GM13977 (cell line): ENCODE measurements around the gene SPARC.

ENCODE experiments used
- DNase-seq: peaks from one replicate; pipeline ENCODE4 v3.0.0; 2012; ENCODE audit warnings: low spot score
- in situ Hi-C: fragments of 300-500 bp; cut with MboI; formaldehyde crosslinking; loops from one replicate; pipeline ENCODE4 v1.12.0; 2022; ENCODE audit warnings: low sequenced_read_pairs, low pct_unique_long_range_greater_than_20kb, mixed read lengths, inconsistent platforms; ENCODE audit not compliant: unreplicated experiment
- TF ChIP-seq, protein P1 (sequence below): IDR thresholded peaks from 2 replicates; pipeline ENCODE4 v1.5.1; 2012; ENCODE audit warnings: mild to moderate bottlenecking, control low read depth; ENCODE audit not compliant: insufficient read depth; ENCODE audit errors: extremely low read depth, missing control alignments

Gene SPARC

DNA sequence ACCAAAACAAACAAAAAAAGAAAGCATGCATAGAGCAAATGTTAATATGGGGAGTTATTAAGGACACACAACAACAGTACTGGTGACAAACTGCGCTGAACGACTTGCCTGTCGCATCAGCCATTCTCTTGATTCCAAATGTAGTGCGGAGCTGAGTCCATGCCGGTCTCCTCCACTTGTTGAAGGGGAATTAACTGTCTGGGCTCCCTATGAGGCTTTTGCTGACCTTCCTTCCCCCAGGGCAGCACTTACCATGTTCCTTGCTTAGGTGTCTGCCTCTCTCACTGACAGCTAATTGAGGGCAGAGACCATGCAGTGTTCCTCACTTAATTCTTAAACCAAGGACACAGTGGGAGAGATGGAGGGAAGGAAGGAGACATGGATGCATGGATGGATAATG lies 54.8 kb downstream of the SPARC start:
- TF ChIP-seq, protein P1, sequence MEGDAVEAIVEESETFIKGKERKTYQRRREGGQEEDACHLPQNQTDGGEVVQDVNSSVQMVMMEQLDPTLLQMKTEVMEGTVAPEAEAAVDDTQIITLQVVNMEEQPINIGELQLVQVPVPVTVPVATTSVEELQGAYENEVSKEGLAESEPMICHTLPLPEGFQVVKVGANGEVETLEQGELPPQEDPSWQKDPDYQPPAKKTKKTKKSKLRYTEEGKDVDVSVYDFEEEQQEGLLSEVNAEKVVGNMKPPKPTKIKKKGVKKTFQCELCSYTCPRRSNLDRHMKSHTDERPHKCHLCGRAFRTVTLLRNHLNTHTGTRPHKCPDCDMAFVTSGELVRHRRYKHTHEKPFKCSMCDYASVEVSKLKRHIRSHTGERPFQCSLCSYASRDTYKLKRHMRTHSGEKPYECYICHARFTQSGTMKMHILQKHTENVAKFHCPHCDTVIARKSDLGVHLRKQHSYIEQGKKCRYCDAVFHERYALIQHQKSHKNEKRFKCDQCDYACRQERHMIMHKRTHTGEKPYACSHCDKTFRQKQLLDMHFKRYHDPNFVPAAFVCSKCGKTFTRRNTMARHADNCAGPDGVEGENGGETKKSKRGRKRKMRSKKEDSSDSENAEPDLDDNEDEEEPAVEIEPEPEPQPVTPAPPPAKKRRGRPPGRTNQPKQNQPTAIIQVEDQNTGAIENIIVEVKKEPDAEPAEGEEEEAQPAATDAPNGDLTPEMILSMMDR = no peak
- in situ Hi-C loops = no loop called here
- DNase-seq = no peak

DNA sequence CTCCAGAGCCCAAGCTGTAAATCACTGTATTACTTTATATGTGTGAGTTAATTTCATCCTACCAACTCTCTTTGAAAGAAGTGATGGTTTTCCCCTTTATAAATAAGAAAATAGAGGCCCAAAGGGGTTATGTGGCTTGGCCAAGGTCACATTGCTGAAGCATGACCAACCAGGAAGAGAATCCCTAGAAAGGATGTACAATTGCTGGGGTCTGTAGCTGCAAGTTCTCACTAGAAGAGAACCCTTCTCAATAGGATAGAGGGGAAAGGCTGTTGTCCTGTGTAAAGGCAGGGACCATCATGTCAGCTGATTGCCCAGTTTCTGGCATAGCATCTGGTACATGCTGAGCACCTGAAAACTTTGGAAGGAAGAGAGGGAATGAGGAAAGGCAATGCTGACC lies 56.6 kb downstream of the SPARC start:
- DNase-seq = no peak
- TF ChIP-seq, protein P1 = no peak
- in situ Hi-C loops = no loop called here

DNA sequence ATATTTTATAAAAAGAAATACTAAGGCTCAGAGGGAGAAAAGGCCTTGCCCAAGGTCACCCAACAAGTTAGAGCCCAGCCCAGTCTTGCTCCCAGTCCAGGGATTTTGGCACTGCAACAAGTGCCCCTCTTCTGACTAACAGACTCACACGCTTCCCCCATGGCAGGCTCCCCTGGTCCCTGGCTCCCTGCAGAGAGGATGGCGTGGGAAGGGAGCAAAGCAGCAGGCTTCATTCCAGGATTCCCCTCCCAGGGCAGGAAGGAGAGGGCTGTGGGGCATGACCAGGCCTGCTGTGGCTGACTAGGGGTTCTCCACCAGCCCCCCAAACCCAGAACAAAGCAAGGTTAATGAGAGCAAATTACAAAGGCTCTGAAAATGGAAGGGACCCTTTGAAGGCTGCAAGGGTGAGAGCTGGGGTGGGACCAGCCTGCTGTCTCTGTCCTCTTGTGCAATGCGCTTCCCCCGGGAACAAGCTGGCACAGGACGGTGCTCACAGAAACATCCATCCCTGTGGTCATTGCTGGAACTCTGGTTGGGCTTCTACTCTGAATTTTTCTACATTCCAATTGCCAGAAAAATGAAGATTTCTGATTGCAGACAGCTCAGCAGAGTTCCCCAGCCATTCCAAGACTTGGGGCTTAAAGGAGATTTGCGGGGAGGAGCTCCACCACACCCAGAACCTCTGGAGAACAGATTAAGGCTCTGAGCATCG lies 58.4 kb downstream of the SPARC start:
- no peak for DNase-seq
- TF ChIP-seq, protein P1 = no peak
- in situ Hi-C loops = no loop called here

DNA sequence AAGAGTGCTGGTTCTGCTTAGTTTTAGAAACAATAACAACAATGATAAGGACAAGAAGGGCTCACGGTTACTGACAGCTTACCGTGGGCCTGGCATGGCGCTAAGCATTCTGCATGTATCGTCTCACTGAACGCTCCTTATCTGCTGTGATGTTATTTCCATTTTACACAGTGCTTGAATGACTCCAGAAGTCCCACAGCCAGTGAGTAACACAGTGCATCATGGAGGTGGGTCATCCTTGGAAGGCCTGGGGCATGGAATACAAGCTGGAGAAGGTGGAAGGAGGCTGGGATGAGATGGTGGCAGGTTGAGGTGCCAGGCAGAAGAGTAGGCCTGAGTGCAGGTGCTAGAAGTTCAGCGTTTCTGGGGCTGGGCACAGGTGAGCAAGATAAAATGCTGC lies 59.1 kb downstream of the SPARC start:
- DNase-seq = no peak
- in situ Hi-C loops = no loop called here
- TF ChIP-seq, protein P1 = no peak

DNA sequence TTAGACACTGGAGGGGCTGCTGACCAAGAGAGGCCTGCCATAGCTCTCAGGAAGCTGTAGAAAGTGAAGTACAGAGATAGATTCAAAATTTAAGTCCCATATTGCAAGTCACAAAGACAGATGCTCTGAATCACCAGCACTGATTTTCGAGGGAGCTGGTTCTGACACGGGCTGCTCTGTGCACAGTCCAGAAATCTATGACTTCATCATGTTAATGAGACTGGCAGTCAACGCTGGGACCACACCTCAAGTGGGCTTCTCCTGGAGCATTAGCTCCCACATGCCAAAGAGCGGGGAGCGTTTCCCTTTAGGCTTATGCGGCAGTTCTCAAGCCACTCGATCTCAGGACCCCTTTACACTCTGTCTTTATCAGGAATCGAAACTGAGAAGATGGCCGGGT lies 61.4 kb downstream of the SPARC start:
- TF ChIP-seq, protein P1 = no peak
- no peak for DNase-seq
- in situ Hi-C loops = no loop called here

DNA sequence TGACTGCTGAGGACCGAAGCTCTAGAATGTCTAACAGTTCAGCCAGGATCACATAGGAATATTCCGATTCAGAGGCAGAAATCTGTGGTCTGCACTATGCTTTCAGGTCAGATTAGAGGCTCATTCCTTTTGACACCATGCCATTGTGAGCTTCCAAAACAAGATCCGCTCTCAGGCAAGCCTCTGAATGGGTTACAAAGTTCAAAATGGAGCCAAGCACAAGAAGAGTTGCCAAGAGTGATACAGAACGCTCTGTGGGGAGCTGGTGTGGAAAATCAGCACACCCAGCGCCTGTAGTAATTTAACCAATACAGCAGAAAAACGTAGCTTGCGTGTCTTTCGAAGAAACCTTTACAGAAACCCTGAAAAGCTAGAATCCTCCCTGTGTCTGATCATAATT lies 62.2 kb downstream of the SPARC start:
- no peak for DNase-seq
- TF ChIP-seq, protein P1 = no peak
- in situ Hi-C loops = no loop called here
